Immature natural killer cell (primary cell): ENCODE data around the gene GALNT18. TPM values are rescaled to one million over a fixed set of nuclear protein-coding genes. Genes with fewer than 3 reads are reported as not detected.

Source experiments
- DNase-seq, 3 donors: peaks; one replicate each; pipeline ENCODE4 v3.0.0; 2022; ENCODE audit warnings: mixed read lengths in 1 of 3
- H3K27ac Mint-ChIP-seq, 6 donors: one replicate each; pipeline ENCODE4 v1.8.0; 2020; ENCODE audit warnings: mixed read lengths in 6 of 6, mild to moderate bottlenecking in 5 of 6, inconsistent platforms in 4 of 6, moderate library complexity in 3 of 6
- H3K27me3 Mint-ChIP-seq, 3 donors: one replicate each; pipeline ENCODE4 v1.8.0; 2020 to 2021; ENCODE audit warnings: low read depth in 3 of 3, mild to moderate bottlenecking in 3 of 3, mixed read lengths in 3 of 3, moderate library complexity in 3 of 3, inconsistent platforms in 1 of 3
- H3K36me3 Mint-ChIP-seq, 3 donors: one replicate each; pipeline ENCODE4 v1.8.0; 2020; ENCODE audit warnings: mixed read lengths in 3 of 3, inconsistent platforms in 2 of 3, mild to moderate bottlenecking in 2 of 3
- H3K4me1 Mint-ChIP-seq, 2 donors: one replicate each; pipeline ENCODE4 v1.8.0; 2020; ENCODE audit warnings: inconsistent platforms in 2 of 2, mild to moderate bottlenecking in 2 of 2, mixed read lengths in 2 of 2, moderate library complexity in 1 of 2
- H3K4me3 Mint-ChIP-seq, 5 donors: one replicate each; pipeline ENCODE4 v1.8.0; 2020; ENCODE audit warnings: mild to moderate bottlenecking in 5 of 5, mixed read lengths in 5 of 5, inconsistent platforms in 3 of 5, moderate library complexity in 3 of 5
- H3K9me3 Mint-ChIP-seq, 6 donors: one replicate each; pipeline ENCODE4 v1.8.0; 2020; ENCODE audit warnings: mild to moderate bottlenecking in 6 of 6, mixed read lengths in 6 of 6, inconsistent platforms in 4 of 6, moderate library complexity in 3 of 6
- polyA plus RNA-seq, 3 donors: library from polyadenylated mRNA; unstranded; fragments of 300-500 nt; fragmentation: Illumina TruSeq; gene quantifications; one replicate each; pipeline ENCODE4 v1.2.3, GENCODE V29; 2021

Gene GALNT18
- polyA plus RNA-seq, 3 donors from 2014 or later = 0.10 to 0.93 TPM; not detected in 1

DNA sequence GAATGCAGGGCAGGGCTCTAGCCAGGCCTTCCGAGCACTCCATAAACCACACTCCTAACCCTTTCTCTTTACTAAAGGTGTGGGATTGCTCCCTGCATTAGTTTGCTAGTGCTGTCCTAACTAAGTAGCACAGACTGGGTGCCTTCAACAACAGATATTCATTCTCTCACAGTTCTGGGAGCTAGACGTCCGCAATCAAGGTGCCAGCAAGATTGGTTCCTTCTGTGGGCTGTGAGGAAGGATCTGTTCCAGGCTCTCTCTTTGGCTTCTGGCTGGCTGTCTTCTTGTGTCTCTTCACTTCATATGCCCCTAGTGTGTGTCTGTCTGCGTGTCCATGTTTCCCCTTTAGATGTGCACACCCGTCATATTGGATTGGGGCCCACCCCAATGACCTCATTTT, 59.8 kb downstream of the GALNT18 start:
- Mint-ChIP-seq H3K4me1 (peaks cover 4 to 6% of the 10 kb centered on the region in 2 donors), H3K27me3 (peaks cover 0 to 3% (median 2%) of the 10 kb centered on the region in 3 donors), H3K4me3 (no peak overlapping the region), H3K36me3 (no peaks in the 10 kb centered on the region), H3K9me3 (no peaks in the 10 kb centered on the region), H3K27ac (no peak overlapping the region)
- no peak for DNase-seq

DNA sequence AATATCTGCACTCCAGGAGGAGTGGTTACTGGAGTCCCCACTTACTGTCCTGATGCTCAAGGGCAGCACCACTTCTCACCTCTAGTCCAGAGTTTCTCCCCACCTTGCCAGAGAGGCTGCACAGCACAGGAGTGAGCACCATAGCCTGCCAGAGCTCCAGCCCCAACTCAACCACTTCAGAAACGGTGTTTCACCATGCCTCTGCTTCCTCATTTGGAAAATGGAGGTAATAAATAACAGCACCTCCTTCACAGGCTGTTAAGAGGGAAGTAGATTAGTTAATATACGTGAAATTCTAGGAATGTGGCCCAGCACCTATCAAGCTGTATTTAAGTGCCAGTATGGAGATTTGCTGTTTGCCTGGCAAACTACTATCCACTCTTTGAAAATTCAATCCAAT, 63.0 kb downstream of the GALNT18 start:
- Mint-ChIP-seq H3K4me1 (no peaks in the 10 kb centered on the region), H3K9me3 (no peaks in the 10 kb centered on the region), H3K27me3 (peaks cover 0 to 9% (median 3%) of the 10 kb centered on the region in 3 donors), H3K27ac (no peak overlapping the region), H3K36me3 (no peaks in the 10 kb centered on the region), H3K4me3 (no peak overlapping the region)
- DNase-seq = no peak

DNA sequence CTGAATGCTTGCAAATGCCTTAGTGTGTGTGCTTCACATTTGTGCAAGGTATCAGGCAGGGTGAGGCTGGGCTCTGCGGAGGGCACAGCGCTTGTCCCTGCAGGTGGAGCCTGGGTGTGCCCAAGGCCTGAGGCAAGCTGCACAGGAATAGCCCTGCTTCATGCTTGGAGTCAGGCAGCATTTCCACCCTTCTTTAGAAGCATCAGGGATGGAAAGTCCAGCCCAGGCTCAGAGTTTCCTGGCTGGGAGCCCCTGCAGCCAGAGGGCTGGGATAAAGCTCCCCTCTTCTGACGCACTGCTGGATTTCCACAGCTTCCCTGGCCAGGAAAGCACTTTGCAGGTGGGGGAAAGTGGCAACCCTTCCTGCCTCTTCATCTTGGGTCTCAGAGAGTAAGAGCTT, 63.4 kb downstream of the GALNT18 start:
- peaks cover 0 to 9% (median 3%) of the 10 kb centered on the region in 3 donors for H3K27me3 Mint-ChIP-seq
- no peaks in the 10 kb centered on the region for H3K9me3 Mint-ChIP-seq
- no peak overlapping the region for H3K27ac Mint-ChIP-seq
- H3K4me1 Mint-ChIP-seq = no peaks in the 10 kb centered on the region
- no peak overlapping the region for H3K4me3 Mint-ChIP-seq
- no peak for DNase-seq
- no peaks in the 10 kb centered on the region for H3K36me3 Mint-ChIP-seq

DNA sequence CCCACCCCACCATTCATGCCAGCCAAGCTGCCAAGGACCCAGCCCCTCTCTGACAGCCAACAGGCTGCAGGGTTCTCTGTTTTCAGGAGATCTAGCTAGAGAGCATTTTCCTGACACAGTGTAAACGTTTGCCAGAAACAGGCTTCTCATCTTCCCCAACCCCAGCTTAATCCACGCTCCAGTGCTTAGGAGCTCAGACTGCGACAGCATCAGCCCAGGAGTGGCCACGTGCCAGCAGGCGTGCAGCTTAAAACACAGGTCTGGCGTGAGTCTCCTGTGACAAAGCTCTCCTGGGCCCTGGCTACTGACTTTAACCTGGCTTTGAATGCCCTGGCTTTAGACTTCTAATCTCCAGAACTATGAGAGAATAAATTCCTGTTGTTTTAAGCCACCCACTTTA, 66.6 kb downstream of the GALNT18 start:
- Mint-ChIP-seq H3K27ac (no peak overlapping the region), H3K4me1 (no peaks in the 10 kb centered on the region), H3K4me3 (no peak overlapping the region), H3K9me3 (no peaks in the 10 kb centered on the region), H3K36me3 (no peaks in the 10 kb centered on the region), H3K27me3 (peaks cover 0 to 10% (median 6%) of the 10 kb centered on the region in 3 donors)
- DNase-seq = no peak

DNA sequence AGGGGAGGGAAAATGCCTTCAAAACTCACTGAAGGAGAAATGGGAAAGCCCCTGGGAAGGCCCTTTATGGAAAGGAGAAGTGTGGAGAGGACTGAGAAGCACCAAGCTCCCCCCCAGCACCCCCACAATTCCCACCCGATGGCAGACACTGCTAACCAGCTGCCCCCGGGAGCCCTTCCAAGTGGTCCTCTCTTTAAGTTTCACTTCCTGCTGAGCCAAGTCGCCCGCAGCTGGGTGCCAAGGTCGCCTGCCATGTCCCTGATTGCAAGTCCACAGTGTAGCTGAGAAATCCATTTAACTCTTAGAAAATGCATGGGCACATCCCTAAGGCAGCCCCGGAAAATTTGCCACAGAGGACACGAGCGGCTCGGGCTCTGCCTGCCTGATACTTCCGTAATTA, 68.2 kb downstream of the GALNT18 start:
- Mint-ChIP-seq H3K27ac (no peak overlapping the region), H3K4me3 (no peak overlapping the region), H3K27me3 (peaks cover 0 to 10% (median 3%) of the 10 kb centered on the region in 3 donors), H3K36me3 (no peaks in the 10 kb centered on the region), H3K9me3 (no peaks in the 10 kb centered on the region), H3K4me1 (no peaks in the 10 kb centered on the region)
- DNase-seq = no peak

DNA sequence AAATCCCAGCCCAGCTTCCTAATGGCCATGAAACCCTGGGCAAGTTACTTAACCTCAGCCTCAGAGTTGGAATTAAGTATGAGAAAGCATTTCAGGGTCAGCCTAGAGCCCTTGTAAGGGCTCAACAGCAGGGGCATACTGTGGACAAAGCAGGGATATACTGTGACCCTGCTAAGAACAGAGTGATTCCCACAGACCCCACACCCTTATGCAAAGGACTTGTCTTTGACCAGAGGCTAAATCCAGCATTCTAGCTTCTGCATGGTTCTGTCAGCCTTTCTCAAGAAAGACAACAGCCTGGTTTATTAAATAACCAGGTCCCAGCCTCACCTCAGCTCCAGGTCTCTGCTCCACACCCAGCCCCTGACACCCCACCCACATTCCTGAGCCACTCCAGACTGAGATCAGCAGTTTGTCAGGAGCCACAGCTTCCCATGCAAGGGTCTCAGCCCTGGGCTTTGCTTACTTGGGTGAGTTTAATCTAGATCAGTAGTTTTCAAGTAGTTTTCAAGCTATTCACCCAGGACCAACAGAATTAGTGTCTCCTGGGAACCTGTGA, 69.2 kb downstream of the GALNT18 start:
- H3K36me3 Mint-ChIP-seq = no peaks in the 10 kb centered on the region
- H3K4me3 Mint-ChIP-seq = no peak overlapping the region
- H3K4me1 Mint-ChIP-seq = no peaks in the 10 kb centered on the region
- H3K9me3 Mint-ChIP-seq = no peaks in the 10 kb centered on the region
- peaks cover 0 to 10% (median 3%) of the 10 kb centered on the region in 3 donors for H3K27me3 Mint-ChIP-seq
- H3K27ac Mint-ChIP-seq = no peak overlapping the region
- no peak for DNase-seq

DNA sequence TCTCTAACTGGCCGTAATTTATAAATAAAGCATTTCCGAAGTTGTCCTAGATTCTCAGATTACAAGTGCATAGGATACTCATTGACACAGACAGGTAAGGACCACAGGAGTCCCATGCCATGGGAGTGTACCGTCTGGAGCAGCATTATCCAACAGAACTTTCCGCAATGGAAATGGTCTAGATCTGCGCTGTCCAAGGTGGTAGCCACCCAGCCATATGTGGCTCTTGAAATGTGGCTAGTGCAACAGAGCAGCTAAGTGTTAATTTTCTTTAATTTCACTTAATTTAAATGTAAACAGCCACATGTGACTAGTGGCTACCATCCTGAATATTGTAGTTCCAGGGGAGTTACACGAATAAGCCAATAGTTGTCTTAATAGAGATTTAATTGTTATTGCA, 71.3 kb downstream of the GALNT18 start:
- H3K4me3 Mint-ChIP-seq = no peak overlapping the region
- no peak for DNase-seq
- no peak overlapping the region for H3K27ac Mint-ChIP-seq
- no peaks in the 10 kb centered on the region for H3K36me3 Mint-ChIP-seq
- H3K9me3 Mint-ChIP-seq = no peaks in the 10 kb centered on the region
- no peaks in the 10 kb centered on the region for H3K4me1 Mint-ChIP-seq
- peaks cover 0 to 5% (median 3%) of the 10 kb centered on the region in 3 donors for H3K27me3 Mint-ChIP-seq

DNA sequence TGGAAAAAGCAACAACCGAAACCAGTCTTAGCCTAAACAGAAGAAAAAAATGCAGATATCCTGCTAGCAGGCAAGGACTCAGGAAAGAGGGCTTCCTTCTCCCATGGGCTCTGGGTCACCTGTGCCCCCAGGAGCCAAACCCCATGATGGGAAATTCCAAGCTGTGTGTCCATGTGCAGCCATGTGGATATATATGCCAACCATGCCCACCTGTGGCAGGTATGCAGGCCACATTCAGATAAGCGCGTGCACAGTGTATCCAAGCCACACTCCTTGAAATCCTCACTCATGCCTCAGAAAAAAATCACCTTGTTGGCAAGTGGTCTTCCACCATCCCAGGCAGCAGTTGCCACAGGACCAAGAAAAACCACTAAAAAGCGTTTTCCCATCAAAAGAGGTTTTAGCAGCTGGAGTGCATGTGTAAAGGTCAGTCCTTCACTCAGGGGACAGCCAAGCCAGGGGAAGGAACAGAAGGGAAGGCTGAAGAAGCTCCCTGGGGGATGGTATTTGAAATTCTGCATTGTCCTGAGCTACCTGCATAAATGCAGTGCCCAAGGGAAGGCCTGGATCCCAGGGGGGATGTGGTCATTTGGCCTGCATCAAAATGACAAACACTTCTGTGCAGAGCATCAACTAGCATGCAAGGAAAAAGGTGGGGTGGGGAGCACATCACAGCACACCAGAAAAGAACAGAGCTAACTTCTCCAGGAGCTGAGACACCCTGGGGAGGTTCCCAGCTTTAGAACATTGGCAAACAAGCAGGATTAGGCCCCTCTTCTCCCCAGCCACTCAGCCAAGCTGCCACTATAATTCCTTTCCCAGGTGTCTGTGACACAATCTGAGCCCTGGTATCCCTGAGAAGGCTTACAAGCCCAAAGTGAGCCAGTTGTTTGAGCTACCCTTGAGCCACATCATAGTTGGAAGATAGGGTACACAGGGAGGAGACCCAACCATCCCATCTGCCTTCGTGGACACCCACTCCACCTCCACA, 76.2 kb downstream of the GALNT18 start:
- Mint-ChIP-seq H3K27ac (no peak overlapping the region), H3K9me3 (no peaks in the 10 kb centered on the region), H3K36me3 (no peaks in the 10 kb centered on the region), H3K4me1 (no peaks in the 10 kb centered on the region), H3K4me3 (no peak overlapping the region), H3K27me3 (peaks cover 0 to 4% (median 0%) of the 10 kb centered on the region in 3 donors)
- DNase-seq = no peak

DNA sequence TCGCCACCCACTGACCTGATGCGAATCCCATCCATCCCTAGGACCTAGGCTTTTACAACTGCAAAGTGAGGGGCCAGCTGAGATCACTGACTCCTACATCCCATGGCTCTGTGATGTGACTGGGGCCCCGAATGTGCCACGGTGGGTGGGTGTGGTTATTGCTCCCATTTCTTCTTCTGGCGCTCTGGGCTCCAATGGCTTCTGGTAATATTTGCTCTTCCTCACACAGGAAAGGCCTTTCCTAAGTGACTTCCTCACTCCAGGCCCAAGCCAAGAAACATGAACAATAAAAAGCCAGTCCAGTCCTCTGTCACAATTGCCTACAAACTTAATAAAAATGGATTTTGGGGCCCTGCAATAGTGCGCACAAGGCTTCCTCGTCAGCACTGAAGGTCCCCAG, 78.1 kb downstream of the GALNT18 start:
- no peak for DNase-seq
- H3K9me3 Mint-ChIP-seq = no peaks in the 10 kb centered on the region
- no peaks in the 10 kb centered on the region for H3K4me1 Mint-ChIP-seq
- H3K36me3 Mint-ChIP-seq = no peaks in the 10 kb centered on the region
- H3K27me3 Mint-ChIP-seq = peaks cover 0 to 3% (median 0%) of the 10 kb centered on the region in 3 donors
- H3K27ac Mint-ChIP-seq = no peak overlapping the region
- no peak overlapping the region for H3K4me3 Mint-ChIP-seq

DNA sequence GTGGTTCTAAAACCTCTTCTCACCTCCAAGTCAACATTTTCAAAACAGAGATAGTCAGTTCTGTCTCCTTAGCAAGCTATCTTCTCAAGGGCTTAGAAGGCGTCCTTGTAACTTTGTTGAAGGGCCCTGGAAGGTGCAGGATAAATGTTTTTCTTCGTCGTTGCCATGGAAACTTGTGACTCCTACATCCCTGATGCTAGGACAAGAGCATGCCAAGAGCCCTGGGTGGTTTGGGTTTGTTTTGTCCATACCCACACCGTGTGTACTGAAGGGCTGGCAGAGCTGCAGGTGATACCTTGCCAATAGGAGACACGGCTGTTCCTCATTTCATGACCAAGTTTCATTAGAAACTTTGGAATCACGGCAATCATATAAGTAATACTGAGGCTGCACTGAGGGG, 81.6 kb downstream of the GALNT18 start:
- no peak overlapping the region for H3K4me3 Mint-ChIP-seq
- H3K27ac Mint-ChIP-seq = no peak overlapping the region
- no peaks in the 10 kb centered on the region for H3K4me1 Mint-ChIP-seq
- H3K9me3 Mint-ChIP-seq = no peaks in the 10 kb centered on the region
- peaks cover 0 to 3% (median 0%) of the 10 kb centered on the region in 3 donors for H3K27me3 Mint-ChIP-seq
- H3K36me3 Mint-ChIP-seq = no peaks in the 10 kb centered on the region
- DNase-seq = no peak

DNA sequence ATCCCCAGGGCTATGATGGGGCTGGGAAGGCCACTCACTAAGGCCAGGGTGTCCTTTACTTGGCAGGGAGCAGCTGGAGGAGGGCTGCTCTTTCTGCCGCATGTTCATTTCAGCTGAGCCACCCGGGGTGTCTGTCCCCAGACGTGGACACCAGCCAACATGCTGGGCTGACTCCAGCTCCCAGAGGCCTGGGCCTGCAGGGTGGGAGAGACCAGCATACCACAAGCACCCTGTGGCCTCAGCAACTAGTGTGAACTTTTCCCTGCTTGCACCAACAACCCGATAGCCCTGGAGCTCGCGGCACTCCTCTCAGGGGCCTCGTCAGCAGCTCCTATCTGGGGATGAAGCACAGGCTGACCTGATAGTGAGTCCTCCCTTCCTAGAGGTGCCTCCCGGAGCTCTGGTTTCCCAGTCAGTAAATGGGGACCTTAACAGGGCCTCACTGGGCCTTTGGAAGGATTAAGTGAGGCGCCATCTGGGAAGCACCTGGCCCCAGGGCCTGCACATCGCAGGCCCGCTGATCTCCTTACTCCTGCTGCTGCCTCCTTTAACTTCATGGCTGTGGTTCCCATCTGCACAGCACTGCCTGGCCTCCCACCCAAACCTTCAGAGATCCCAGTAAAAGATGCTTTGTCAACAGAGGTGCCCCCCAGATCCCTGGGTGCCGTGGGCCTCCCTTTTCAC, 83.4 kb downstream of the GALNT18 start:
- Mint-ChIP-seq H3K27me3 (peaks cover 0 to 2% (median 1%) of the 10 kb centered on the region in 3 donors), H3K36me3 (no peaks in the 10 kb centered on the region), H3K27ac (no peak overlapping the region), H3K4me1 (no peaks in the 10 kb centered on the region), H3K4me3 (no peak overlapping the region), H3K9me3 (no peaks in the 10 kb centered on the region)
- no peak for DNase-seq

DNA sequence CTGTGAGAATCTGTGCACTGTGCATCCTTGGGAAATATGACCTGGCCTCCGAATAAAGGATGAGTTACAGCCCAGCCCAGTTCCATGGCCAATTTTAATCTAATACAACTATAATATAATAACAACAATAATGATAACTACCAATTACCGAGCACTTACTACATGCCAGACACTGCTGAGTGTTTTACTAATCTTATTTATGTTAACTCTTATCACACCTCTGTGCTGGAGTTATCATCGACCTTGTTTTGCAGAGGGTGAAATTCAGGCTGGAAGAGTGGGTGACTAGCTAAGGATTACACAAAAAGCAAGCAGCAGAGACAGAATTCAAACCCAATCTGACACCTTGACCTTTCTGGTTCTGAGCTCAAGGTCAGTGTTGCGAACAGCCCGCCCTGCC, 83.9 kb downstream of the GALNT18 start:
- Mint-ChIP-seq H3K27me3 (peaks cover 0 to 4% (median 2%) of the 10 kb centered on the region in 3 donors), H3K9me3 (no peaks in the 10 kb centered on the region), H3K36me3 (no peaks in the 10 kb centered on the region), H3K27ac (no peak overlapping the region), H3K4me1 (no peaks in the 10 kb centered on the region), H3K4me3 (no peak overlapping the region)
- DNase-seq = no peak

DNA sequence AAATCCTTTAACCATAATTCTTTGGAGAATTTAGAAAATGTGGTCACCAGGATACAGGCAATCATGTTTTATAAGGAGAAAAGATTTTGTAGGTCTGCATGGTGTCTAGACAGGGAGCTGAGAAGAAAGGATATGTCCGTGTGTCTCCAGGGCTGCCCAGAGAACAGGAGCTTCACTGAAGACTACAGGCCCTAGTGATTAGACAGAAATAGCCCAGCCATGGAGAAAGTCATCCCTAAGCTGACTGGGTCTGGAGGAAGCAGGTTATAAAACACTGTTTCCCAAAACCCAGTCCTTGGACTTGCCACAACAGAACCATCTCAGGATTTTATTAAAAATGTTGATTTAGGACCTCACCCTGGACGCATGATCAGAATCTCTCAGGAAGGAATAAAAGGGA, 84.4 kb downstream of the GALNT18 start:
- Mint-ChIP-seq H3K4me3 (no peak overlapping the region), H3K27ac (no peak overlapping the region), H3K27me3 (peaks cover 0 to 4% (median 2%) of the 10 kb centered on the region in 3 donors), H3K36me3 (no peaks in the 10 kb centered on the region), H3K4me1 (no peaks in the 10 kb centered on the region), H3K9me3 (no peaks in the 10 kb centered on the region)
- DNase-seq = no peak

DNA sequence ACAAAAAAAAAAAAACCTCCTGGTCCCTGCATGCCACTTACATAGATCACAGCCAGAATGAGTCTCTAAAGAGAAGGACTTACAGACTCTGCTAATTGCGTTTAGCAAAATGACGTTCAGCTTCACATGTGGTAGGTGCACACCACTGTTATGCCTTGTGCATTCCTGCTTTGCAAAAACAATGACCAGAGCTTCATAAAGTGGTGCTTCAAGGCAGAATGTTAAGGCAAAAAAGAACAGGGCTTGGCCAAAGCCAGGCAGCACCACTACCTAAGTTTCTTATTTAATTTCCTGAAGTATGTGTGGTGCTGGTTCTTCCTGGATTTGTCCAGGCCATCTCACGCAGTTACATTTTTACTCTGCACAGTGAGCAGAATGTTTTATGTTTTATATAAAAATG, 85.2 kb downstream of the GALNT18 start:
- Mint-ChIP-seq H3K9me3 (no peaks in the 10 kb centered on the region), H3K4me1 (no peaks in the 10 kb centered on the region), H3K36me3 (no peaks in the 10 kb centered on the region), H3K27me3 (peaks cover 0 to 7% (median 2%) of the 10 kb centered on the region in 3 donors), H3K4me3 (no peak overlapping the region), H3K27ac (peak overlapping the region in 1 of 6 donors; percentile 5)
- no peak for DNase-seq
